IPS-15b (cell line): ENCODE data around the gene SLC38A10.

Source experiments
- H3K27me3 ChIP-seq: one replicate; pipeline ENCODE4 v1.6.1; 2013; ENCODE audit warnings: low read length; ENCODE audit not compliant: control insufficient read depth, insufficient read depth
- H3K36me3 ChIP-seq: one replicate; pipeline ENCODE4 v1.6.1; 2013; ENCODE audit warnings: low read length; ENCODE audit not compliant: control insufficient read depth, insufficient read depth
- H3K4me1 ChIP-seq: one replicate; pipeline ENCODE4 v1.6.1; 2013; ENCODE audit warnings: mild to moderate bottlenecking, low read length; ENCODE audit not compliant: control insufficient read depth, insufficient read depth
- H3K4me3 ChIP-seq: one replicate; pipeline ENCODE4 v1.5.1; 2013; ENCODE audit warnings: low read depth, low read length
- H3K9ac ChIP-seq: one replicate; pipeline ENCODE4 v1.6.1; 2013; ENCODE audit warnings: low read depth, mild to moderate bottlenecking, low read length
- H3K9me3 ChIP-seq: one replicate; pipeline ENCODE4 v1.6.1; 2013; ENCODE audit warnings: mild to moderate bottlenecking, low read length; ENCODE audit not compliant: control insufficient read depth, insufficient read depth

The SLC38A10 gene

DNA sequence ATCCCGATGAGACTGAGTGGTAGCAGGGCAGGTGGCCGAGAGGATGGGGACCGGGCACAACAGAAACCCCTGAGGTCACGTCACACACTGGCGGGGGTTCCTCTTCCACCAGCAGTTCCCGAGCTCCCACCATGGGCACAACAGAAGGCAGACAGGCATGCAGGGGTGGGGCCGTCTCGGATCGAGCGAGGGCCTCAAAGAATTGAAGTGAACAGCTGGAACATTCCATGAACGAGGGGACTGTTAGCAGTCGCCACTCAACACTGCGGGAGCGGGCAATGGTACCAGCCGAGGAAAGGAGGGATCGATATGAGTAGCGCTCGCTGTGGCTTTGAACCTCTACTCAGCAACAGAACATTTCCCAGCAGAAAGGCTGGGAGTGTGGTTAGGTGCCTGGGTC is 77.6 kb downstream of the SLC38A10 start:
- no peaks in the 10 kb centered on the region for H3K27me3 ChIP-seq
- no peak overlapping the region for H3K9ac ChIP-seq
- H3K4me3 ChIP-seq: no peak overlapping the region
- peaks cover 4% of the 10 kb centered on the region for H3K4me1 ChIP-seq
- peaks cover 11% of the 10 kb centered on the region for H3K36me3 ChIP-seq
- H3K9me3 ChIP-seq: no peaks in the 10 kb centered on the region

DNA sequence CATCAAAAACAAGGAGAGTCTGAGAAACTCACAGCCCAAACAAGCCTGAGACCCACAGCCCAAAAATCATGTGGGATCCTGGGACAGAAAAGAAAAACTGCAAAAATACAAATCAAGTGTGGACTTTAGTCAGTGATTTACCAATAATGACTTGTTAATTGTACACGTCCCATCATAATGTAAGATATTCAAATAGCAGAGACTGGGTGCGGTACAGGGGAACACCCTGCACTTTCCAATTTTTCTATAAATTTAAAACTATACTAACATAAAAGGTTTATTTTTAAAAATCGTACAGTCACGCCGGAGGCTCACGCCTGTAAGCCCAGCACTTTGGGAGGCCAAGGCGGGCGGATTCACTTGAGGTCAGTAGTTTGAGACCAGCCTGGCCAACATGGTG is 81.1 kb downstream of the SLC38A10 start:
- Histone ChIP-seq H3K4me1 (no peaks in the 10 kb centered on the region), H3K36me3 (peaks cover 3% of the 10 kb centered on the region), H3K4me3 (no peak overlapping the region), H3K9me3 (no peaks in the 10 kb centered on the region), H3K27me3 (no peaks in the 10 kb centered on the region), H3K9ac (no peak overlapping the region)

DNA sequence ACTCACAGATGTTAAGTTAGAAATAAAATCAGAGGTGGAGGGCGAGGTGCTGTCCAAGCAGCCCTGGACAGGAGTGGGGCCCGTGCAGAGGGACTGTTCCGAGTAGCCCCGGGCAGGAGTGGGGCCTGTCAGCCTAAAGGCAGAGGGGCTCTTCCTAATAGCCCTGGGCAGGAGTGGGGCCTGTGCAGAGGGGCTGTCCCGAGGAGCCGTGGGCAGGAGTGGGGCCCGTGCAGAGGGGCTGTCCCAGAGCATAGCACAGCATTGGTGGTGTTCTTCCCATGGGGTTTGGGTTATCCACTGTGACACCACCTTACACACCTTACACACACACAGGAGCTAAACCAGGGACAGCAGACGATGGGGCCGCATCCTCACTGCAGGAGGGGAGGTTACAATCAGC is 82.7 kb downstream of the SLC38A10 start:
- H3K27me3 ChIP-seq: no peaks in the 10 kb centered on the region
- no peaks in the 10 kb centered on the region for H3K4me1 ChIP-seq
- H3K9ac ChIP-seq: no peak overlapping the region
- peaks cover 13% of the 10 kb centered on the region for H3K36me3 ChIP-seq
- no peaks in the 10 kb centered on the region for H3K9me3 ChIP-seq
- H3K4me3 ChIP-seq: no peak overlapping the region

DNA sequence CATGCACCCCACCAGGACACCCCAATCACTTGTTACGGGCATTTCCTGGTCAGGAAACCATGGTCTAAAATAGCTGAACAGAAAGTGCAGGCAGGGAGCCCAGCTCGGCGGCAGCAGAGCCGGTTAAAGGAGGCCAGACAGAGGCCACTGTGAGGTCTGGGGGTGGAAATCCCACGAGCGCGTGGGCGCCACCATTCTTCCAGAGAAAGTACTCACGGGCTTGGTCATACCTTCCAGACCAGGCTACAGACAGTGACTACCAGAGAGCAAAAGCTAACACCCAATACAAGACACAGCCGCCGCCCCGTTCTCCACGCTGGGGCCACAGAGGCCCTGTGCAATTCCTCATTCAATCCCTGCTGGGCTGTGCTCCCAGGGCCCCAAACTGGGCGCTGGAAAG is 84.2 kb downstream of the SLC38A10 start:
- no peak overlapping the region for H3K9ac ChIP-seq

DNA sequence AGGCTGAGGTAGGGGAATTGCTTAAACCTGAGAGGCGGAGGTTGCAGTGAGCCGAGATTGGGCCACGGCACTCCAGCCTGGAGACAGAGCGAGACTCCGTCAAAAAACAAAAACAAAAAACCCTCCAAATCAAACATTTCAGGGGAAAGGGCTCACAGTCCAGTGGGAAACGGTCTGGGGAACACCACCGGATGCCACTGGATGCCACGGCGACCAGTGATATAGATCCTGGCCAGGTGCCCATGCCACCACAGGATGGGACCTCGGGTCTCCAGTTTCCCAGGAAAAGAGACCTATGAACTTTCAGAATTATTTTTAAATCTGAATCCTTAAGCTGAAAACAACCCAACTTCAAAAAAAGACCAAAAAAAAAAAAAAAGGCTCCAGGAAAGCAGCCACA is 84.6 kb downstream of the SLC38A10 start:
- no peaks in the 10 kb centered on the region for H3K9me3 ChIP-seq
- no peak overlapping the region for H3K9ac ChIP-seq
- H3K36me3 ChIP-seq: peaks cover 17% of the 10 kb centered on the region

More for the DNA sequence above, 84.2 kb downstream of the SLC38A10 start:
- H3K4me3 ChIP-seq: no peak overlapping the region
- H3K4me1 ChIP-seq: no peaks in the 10 kb centered on the region
- H3K36me3 ChIP-seq: peaks cover 17% of the 10 kb centered on the region
- no peaks in the 10 kb centered on the region for H3K9me3 ChIP-seq
- no peaks in the 10 kb centered on the region for H3K27me3 ChIP-seq

DNA sequence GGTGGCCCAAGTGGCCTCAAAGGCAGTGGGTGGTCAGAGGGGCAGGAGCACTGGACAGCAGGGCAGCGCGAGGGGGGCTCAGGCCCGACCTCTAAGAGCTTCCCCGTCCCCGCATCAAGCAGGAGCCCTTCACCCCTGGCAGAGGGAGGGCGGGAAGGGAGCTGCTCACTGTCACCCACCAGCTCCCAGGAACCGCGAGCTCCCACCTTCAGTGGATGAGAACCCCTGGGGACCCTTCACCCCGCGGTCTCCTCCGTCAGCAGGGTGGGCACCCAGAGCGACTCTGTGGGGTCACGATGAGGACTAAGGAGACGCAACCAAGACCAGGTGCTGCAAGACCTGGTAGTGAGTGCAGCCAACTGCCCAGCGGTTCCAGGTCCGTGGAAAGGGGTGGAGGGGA is 86.0 kb downstream of the SLC38A10 start:
- no peak overlapping the region for H3K9ac ChIP-seq
- no peaks in the 10 kb centered on the region for H3K27me3 ChIP-seq
- no peaks in the 10 kb centered on the region for H3K9me3 ChIP-seq
- peaks cover 24% of the 10 kb centered on the region for H3K36me3 ChIP-seq
- H3K4me1 ChIP-seq: no peaks in the 10 kb centered on the region
- H3K4me3 ChIP-seq: no peak overlapping the region

More for the DNA sequence above, 84.6 kb downstream of the SLC38A10 start:
- Histone ChIP-seq H3K4me3 (no peak overlapping the region), H3K27me3 (no peaks in the 10 kb centered on the region), H3K4me1 (no peaks in the 10 kb centered on the region)

DNA sequence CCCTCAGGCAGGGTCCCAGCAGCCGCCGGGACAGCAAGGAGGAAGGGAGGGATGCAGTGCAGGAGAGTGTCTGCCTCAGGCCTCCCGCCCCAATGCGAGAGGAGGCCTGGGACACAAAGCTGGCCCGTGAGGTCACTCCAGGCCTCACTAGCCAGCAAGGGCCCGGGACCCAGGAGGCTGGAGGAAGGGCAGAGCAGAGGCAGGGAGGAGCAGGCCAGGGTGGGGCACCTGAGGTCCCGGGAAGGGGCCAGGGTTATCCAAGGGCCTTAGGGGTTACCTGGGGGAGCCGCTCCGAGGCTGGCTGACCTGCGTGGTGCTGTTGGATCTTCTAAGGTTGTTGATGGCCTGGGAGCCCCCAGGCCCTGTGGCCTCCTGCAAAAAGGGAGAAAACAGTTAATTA is 86.5 kb downstream of the SLC38A10 start:
- H3K9ac ChIP-seq: no peak overlapping the region
- H3K9me3 ChIP-seq: no peaks in the 10 kb centered on the region
- H3K27me3 ChIP-seq: no peaks in the 10 kb centered on the region
- H3K4me3 ChIP-seq: no peak overlapping the region
- H3K36me3 ChIP-seq: peaks cover 28% of the 10 kb centered on the region
- no peaks in the 10 kb centered on the region for H3K4me1 ChIP-seq

DNA sequence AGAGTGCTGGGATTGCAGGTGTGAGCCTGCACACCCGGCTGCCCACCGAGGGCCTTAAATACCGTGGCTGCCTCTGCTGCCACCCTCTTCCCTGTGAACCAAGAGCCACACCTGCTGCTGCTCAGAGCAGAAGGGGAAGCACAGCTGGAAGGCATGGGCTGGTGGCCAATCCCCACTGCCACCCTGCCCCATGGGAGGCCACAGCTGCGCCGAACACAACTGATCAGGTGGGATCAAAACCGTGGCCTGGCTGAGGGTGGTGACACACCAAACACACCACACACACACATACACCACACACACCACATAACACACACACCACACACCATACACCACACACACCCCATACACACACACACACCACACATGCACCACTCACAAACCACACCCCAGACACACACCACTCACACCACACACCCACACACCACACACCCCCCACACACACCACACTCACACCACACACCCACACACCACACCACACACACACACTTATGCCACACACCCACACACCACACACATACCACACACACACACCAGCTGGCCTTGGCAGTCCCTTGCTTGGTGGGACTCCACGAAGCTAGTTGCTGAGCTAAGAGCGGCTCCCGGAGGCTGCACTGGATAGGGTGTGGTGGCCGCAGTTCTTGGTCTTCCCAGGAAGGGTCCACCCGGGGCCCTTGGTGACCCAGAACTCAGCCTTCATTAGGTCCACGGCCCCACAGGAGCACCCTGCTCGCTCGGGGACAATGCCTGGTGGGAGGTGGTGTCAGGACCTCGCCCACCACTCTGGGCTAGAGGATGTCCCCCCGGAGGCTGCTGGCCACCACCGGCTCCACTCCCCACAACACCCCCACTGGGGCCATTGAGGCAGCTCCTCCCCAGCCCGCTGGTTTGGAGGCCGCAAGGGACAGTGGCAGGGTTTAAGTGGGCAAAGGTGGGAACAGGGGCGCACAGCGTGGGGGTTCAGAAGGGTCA is 87.2 kb downstream of the SLC38A10 start:
- peaks cover 35% of the 10 kb centered on the region for H3K36me3 ChIP-seq
- H3K4me3 ChIP-seq: no peak overlapping the region
- no peaks in the 10 kb centered on the region for H3K27me3 ChIP-seq
- no peaks in the 10 kb centered on the region for H3K4me1 ChIP-seq
- no peak overlapping the region for H3K9ac ChIP-seq
- H3K9me3 ChIP-seq: no peaks in the 10 kb centered on the region

DNA sequence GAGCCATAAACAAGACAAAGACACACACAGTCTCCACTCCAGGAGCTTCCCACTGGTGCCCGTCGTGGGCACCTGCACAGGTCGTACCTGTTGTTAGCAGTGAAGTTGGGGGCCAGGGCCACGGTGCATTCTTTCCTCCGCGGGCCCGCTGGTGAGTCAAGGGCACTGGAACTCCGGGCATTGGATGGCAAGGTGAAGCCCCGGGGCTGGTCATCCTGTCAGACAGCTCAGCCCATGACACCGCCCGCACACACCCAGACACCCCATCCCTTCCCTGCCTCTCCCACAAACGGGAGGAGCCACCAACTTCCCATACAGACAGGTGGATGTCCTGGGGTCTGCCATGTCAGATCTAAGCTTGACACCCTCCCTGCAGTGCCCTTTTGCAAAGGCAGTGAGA is 88.5 kb downstream of the SLC38A10 start:
- H3K4me1 ChIP-seq: no peaks in the 10 kb centered on the region
- no peaks in the 10 kb centered on the region for H3K9me3 ChIP-seq
- H3K4me3 ChIP-seq: no peak overlapping the region
- H3K27me3 ChIP-seq: no peaks in the 10 kb centered on the region
- peaks cover 35% of the 10 kb centered on the region for H3K36me3 ChIP-seq
- H3K9ac ChIP-seq: no peak overlapping the region

DNA sequence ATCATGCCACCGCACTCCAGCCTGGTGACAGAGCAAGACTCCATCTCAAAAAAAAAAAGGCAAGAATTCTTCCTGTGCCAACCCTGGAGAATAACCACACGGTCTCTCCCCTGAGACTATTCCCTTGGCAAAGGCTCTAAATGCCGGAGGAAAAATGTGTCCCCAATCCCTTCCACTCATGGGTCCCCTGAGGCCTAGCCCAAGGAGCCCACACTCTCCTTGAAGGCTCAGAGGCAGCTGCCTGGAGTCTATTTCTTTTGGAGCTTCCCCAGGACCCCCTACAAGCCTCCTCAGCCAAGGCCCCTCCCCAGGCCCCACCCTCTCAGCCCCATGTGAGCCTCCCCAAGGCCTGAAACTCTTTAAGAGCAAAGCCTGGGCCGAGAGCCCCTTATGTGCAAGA is 88.9 kb downstream of the SLC38A10 start:
- Histone ChIP-seq H3K27me3 (no peaks in the 10 kb centered on the region), H3K36me3 (peaks cover 36% of the 10 kb centered on the region)

DNA sequence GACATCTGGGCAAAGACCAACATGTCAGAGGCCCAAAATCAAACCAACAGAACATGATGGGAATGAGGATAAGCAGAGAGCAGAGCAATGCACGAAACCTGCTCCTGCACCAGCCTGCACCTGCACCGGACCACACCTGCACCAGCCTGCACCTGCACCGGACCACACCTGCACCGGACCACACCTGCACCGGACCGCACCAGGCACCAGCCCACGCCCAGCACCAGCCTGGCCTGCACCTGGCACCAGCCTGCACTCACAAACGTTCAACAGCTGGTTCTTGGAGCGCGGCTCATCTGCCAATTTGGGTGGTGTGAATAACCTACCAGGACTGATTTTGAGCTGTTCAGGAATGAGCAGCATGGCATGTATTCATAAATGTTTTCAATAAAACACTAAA is 90.5 kb downstream of the SLC38A10 start:
- Histone ChIP-seq H3K9ac (no peak overlapping the region), H3K4me3 (no peak overlapping the region), H3K27me3 (no peaks in the 10 kb centered on the region), H3K4me1 (no peaks in the 10 kb centered on the region), H3K9me3 (no peaks in the 10 kb centered on the region), H3K36me3 (peaks cover 49% of the 10 kb centered on the region)

More for the DNA sequence above, 88.9 kb downstream of the SLC38A10 start:
- no peaks in the 10 kb centered on the region for H3K9me3 ChIP-seq
- no peaks in the 10 kb centered on the region for H3K4me1 ChIP-seq
- no peak overlapping the region for H3K4me3 ChIP-seq
- H3K9ac ChIP-seq: no peak overlapping the region

DNA sequence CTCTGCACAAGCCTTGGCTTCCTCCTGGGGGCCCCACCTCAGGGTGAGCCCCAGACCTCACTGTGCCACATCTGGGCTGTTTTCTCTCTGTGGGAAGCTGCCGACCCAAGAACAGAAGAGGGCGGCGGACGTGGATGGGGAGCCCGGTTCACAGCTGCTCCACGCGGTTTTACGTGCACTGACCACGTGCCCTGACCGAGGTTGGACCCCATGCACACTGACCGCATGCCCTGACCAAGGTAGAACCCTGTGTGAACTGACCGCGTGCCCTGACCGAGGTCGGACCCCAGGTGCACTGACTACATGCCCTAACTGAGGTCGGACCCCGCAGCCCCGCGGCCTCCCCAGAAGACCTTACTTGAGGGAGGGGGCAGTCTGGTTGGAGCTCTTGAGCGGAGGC is 92.0 kb downstream of the SLC38A10 start:
- Histone ChIP-seq H3K9me3 (no peaks in the 10 kb centered on the region), H3K4me1 (no peaks in the 10 kb centered on the region), H3K9ac (no peak overlapping the region), H3K27me3 (no peaks in the 10 kb centered on the region), H3K4me3 (no peak overlapping the region), H3K36me3 (peaks cover 55% of the 10 kb centered on the region)
